Activated CD4-positive, alpha-beta memory T cell treated with anti-CD3 and anti-CD28 coated beads for 36 hours (primary cell): ENCODE results near the gene LRMDA. TPM values are rescaled to one million over a fixed set of nuclear protein-coding genes. Genes with fewer than 3 reads are reported as not detected.

ENCODE experiments used
- CTCF ChIA-PET: fragments of 350-600 bp; sonication (Branson Sonifier 250); formaldehyde crosslinking; loops from one replicate; lab custom pipeline; 2021; ENCODE audit warnings: antibody characterized with exemption, inconsistent platforms; lab: Charles Lee
- POLR2A ChIA-PET: fragments of 350-600 bp; sonication (Branson Sonifier 250); formaldehyde crosslinking; loops from one replicate; lab custom pipeline; 2021; ENCODE audit warnings: antibody characterized with exemption; lab: Charles Lee
- DNase-seq: peaks from one replicate; pipeline ENCODE4 v3.0.0-alpha.2; 2020
- H3K27ac Mint-ChIP-seq: one replicate; pipeline ENCODE4 v1.8.0; 2021; ENCODE audit warnings: mixed read lengths
- H3K27me3 Mint-ChIP-seq: one replicate; pipeline ENCODE4 v1.8.0; 2021; ENCODE audit warnings: mixed read lengths
- H3K36me3 Mint-ChIP-seq: one replicate; pipeline ENCODE4 v1.8.0; 2021; ENCODE audit warnings: mixed read lengths
- H3K4me1 Mint-ChIP-seq: one replicate; pipeline ENCODE4 v1.8.0; 2021; ENCODE audit warnings: low read depth, mixed read lengths
- H3K4me3 Mint-ChIP-seq: one replicate; pipeline ENCODE4 v1.8.0; 2021; ENCODE audit warnings: mild to moderate bottlenecking, mixed read lengths
- H3K9me3 Mint-ChIP-seq: one replicate; pipeline ENCODE4 v1.8.0; 2021; ENCODE audit warnings: mixed read lengths
- intact Hi-C: fragments of 100-400 bp; cut with micrococcal nuclease; formaldehyde crosslinking; loops from one replicate; pipeline ENCODE4 v1.15.1; 2023
- total RNA-seq, 2 experiments: library from RNA; stranded (reverse); gene quantifications; one replicate each; pipeline ENCODE4 v1.2.3, GENCODE V29; 2021

LRMDA gene
- total RNA-seq, 2 experiments from 2014 or later = not detected

- Mint-ChIP-seq H3K4me3 (no peak overlapping the region), H3K36me3 (no peaks in the 10 kb centered on the region), H3K9me3 (no peaks in the 10 kb centered on the region), H3K27me3 (no peaks in the 10 kb centered on the region), H3K4me1 (no peaks in the 10 kb centered on the region), H3K27ac (no peak overlapping the region)
- ChIA-PET CTCF (no interaction called here), POLR2A (no interaction called here)
- DNase-seq = no peak
- intact Hi-C loops = no loop called here
These were observed 777.7 kb downstream of the LRMDA start for GRCh38 chr10:76209135-76209534.

- Mint-ChIP-seq H3K4me3 (no peak overlapping the region), H3K27me3 (no peaks in the 10 kb centered on the region), H3K27ac (no peak overlapping the region), H3K36me3 (no peaks in the 10 kb centered on the region), H3K9me3 (no peaks in the 10 kb centered on the region), H3K4me1 (no peaks in the 10 kb centered on the region)
- intact Hi-C loops = no loop called here
- DNase-seq = no peak
- ChIA-PET POLR2A (no interaction called here), CTCF (no interaction called here)
These were observed 778.8 kb downstream of the LRMDA start for GRCh38 chr10:76210211-76210610.

- POLR2A ChIA-PET = no interaction called here
- H3K27ac Mint-ChIP-seq = no peak overlapping the region
- intact Hi-C loops = no loop called here
These were observed 780.3 kb downstream of the LRMDA start for GRCh38 chr10:76211691-76212090.

GRCh38 chr10:76213876-76214275 is 782.5 kb downstream of the LRMDA start:
- ChIA-PET POLR2A (no interaction called here), CTCF (no interaction called here)
- no peaks in the 10 kb centered on the region for H3K27me3 Mint-ChIP-seq
- H3K4me1 Mint-ChIP-seq = no peaks in the 10 kb centered on the region
- peaks cover 5% of the 10 kb centered on the region for H3K9me3 Mint-ChIP-seq
- intact Hi-C loops = no loop called here
- H3K27ac Mint-ChIP-seq = no peak overlapping the region
- no peak overlapping the region for H3K4me3 Mint-ChIP-seq
- no peaks in the 10 kb centered on the region for H3K36me3 Mint-ChIP-seq
- no peak for DNase-seq

More at GRCh38 chr10:76211691-76212090, 780.3 kb downstream of the LRMDA start:
- Mint-ChIP-seq H3K9me3 (peaks cover 3% of the 10 kb centered on the region), H3K36me3 (no peaks in the 10 kb centered on the region), H3K4me3 (no peak overlapping the region), H3K27me3 (no peaks in the 10 kb centered on the region), H3K4me1 (no peaks in the 10 kb centered on the region)
- CTCF ChIA-PET = no interaction called here
- DNase-seq = no peak

DNA sequence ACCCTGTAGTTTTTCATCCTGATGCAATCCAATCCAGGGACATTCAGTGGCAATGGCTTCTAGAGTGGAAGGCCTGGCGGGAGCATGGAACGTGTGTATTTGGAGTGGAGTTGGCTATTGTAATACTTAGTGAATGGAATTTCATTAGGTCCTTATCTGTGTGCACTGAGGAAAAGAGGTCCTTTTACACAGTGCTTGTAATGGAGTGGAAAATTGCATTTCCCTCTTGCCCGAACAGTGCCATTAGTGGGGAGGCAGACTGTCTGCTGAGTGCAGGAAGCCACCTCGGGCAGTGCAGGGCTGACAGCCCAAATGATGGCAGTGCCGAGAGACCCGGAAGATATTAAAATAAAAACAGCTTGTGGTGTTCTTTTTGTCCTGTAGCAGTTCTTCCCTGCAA is 786.6 kb downstream of the LRMDA start:
- DNase-seq = no peak
- intact Hi-C loops = no loop called here
- no peaks in the 10 kb centered on the region for H3K36me3 Mint-ChIP-seq
- H3K9me3 Mint-ChIP-seq = peaks cover 7% of the 10 kb centered on the region
- no peaks in the 10 kb centered on the region for H3K27me3 Mint-ChIP-seq
- ChIA-PET CTCF (no interaction called here), POLR2A (no interaction called here)
- no peaks in the 10 kb centered on the region for H3K4me1 Mint-ChIP-seq
- no peak overlapping the region for H3K27ac Mint-ChIP-seq
- H3K4me3 Mint-ChIP-seq = no peak overlapping the region

GRCh38 chr10:76229341-76229740 is 797.9 kb downstream of the LRMDA start:
- no peaks in the 10 kb centered on the region for H3K4me1 Mint-ChIP-seq
- POLR2A ChIA-PET = no interaction called here

DNA sequence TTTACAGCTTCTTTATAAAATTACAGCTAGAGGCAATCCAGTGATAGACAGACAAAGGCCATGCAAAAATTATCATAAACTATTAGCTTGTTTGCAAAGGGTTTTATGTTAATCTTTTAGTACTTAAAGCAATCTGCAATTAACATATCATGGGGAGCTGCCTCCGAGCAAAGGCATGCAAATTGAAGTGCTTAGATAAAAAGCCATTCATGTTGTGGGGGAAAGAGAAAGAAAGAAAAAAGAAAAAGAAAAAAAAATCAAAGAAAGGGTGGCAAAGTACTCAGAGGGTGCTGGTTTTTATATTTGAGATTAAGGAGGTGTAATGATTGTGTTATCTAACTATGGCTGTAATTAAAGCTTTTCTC is 799.5 kb downstream of the LRMDA start:
- Mint-ChIP-seq H3K9me3 (no peaks in the 10 kb centered on the region), H3K36me3 (no peaks in the 10 kb centered on the region), H3K27ac (no peak overlapping the region), H3K4me1 (no peaks in the 10 kb centered on the region), H3K4me3 (no peak overlapping the region), H3K27me3 (no peaks in the 10 kb centered on the region)
- ChIA-PET CTCF (no interaction called here), POLR2A (no interaction called here)
- DNase-seq = no peak
- intact Hi-C loops = no loop called here

More at GRCh38 chr10:76229341-76229740, 797.9 kb downstream of the LRMDA start:
- H3K27me3 Mint-ChIP-seq = no peaks in the 10 kb centered on the region
- H3K9me3 Mint-ChIP-seq = no peaks in the 10 kb centered on the region
- no peaks in the 10 kb centered on the region for H3K36me3 Mint-ChIP-seq
- intact Hi-C loops = no loop called here
- no peak for DNase-seq
- CTCF ChIA-PET = no interaction called here
- no peak overlapping the region for H3K27ac Mint-ChIP-seq
- H3K4me3 Mint-ChIP-seq = no peak overlapping the region

- Mint-ChIP-seq H3K27me3 (no peaks in the 10 kb centered on the region), H3K4me3 (no peak overlapping the region), H3K36me3 (no peaks in the 10 kb centered on the region), H3K27ac (no peak overlapping the region), H3K9me3 (no peaks in the 10 kb centered on the region), H3K4me1 (no peaks in the 10 kb centered on the region)
- POLR2A ChIA-PET = no interaction called here
- no peak for DNase-seq
- CTCF ChIA-PET = no interaction called here
- intact Hi-C loops = no loop called here
These were observed 800.0 kb downstream of the LRMDA start for GRCh38 chr10:76231286-76231934.

DNA sequence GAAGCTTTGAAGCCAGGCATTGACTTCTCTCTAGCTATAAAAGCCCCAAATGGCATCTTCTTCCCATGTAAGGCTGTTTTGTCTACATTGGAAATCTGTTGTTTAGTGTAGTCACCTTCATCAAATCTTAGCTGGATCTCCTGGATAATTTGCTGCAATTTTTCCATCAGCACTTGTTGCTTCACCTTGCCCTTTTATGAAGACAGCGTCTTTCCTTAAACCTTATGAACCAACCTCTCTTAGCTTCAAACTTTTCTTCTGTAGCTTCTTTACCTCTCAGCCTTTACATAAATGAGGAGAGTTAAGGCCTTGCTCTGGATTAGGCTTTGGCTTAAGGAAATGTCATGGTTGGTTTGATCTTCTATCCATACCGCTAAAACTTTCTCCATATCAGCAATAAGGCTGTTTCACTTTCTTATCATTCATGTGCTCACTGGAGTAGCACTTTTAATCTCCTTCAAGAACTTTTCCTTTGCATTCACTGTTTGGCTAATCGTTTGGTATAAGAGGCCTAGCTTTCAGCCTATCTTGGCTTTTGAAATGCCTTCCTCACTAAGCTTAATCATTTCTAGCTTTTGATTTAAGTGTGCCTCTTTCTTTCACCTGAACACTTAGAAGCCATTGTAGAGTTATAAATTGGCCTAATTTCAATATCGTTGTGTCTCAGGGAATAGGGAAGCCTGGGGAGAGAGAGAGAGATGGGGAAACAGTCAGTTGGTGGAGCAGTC is 803.2 kb downstream of the LRMDA start:
- no peaks in the 10 kb centered on the region for H3K27me3 Mint-ChIP-seq
- POLR2A ChIA-PET = no interaction called here

DNA sequence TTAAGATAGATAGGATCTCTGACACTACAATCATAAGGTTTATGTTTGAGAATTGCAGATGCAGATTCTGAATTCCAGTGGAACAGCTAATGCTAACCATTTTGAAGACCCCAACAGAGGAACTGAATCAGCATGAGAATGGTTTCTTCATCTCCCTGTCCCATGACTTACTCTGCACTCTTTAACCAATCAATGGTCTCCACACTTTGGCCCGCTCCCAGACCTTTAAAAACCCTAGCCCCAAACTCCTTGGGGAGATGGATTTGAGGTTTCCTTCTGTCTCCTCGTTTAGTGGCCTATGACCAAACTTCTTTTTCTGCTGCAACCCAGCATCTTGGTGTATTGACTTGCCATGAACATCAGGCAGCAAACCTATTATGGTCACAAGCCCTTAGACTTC is 804.9 kb downstream of the LRMDA start:
- POLR2A ChIA-PET = no interaction called here
- intact Hi-C loops = no loop called here
- DNase-seq = no peak
- Mint-ChIP-seq H3K36me3 (no peaks in the 10 kb centered on the region), H3K4me3 (no peak overlapping the region), H3K9me3 (no peaks in the 10 kb centered on the region), H3K27me3 (no peaks in the 10 kb centered on the region), H3K27ac (no peak overlapping the region), H3K4me1 (no peaks in the 10 kb centered on the region)
- CTCF ChIA-PET = no interaction called here

More for the DNA sequence above, 803.2 kb downstream of the LRMDA start:
- Mint-ChIP-seq H3K27ac (no peak overlapping the region), H3K9me3 (no peaks in the 10 kb centered on the region), H3K4me3 (no peak overlapping the region), H3K4me1 (no peaks in the 10 kb centered on the region), H3K36me3 (no peaks in the 10 kb centered on the region)
- CTCF ChIA-PET = no interaction called here
- intact Hi-C loops = no loop called here
- DNase-seq = no peak

DNA sequence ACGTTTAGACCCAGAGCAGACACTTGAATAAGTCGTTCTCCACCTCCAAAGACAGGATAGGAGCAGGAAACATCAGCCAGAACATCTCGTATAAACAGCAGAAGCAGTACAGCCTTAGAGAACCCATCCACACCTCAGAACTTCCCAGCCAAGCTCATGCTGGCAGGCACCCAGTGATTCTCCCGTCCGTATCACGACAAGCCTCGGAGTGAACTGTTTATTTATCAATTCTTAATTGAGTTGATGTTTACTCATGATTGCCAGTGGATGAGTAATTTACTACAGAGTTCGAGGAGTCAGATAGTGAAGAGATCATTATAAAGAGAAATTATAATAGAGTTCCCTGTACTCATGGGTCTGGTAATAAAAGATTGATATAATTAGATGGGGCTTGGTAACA is 811.5 kb downstream of the LRMDA start:
- DNase-seq = no peak
- ChIA-PET CTCF (interaction anchor here (0.7 kb wide), 1 partner anchor 114 kb away, joined by 4 read pairs; no protein-coding TSS in a partner anchor), POLR2A (no interaction called here)
- Mint-ChIP-seq H3K27me3 (no peaks in the 10 kb centered on the region), H3K4me1 (no peaks in the 10 kb centered on the region), H3K27ac (no peak overlapping the region), H3K9me3 (no peaks in the 10 kb centered on the region), H3K4me3 (no peak overlapping the region), H3K36me3 (no peaks in the 10 kb centered on the region)
- intact Hi-C loops = no loop called here

DNA sequence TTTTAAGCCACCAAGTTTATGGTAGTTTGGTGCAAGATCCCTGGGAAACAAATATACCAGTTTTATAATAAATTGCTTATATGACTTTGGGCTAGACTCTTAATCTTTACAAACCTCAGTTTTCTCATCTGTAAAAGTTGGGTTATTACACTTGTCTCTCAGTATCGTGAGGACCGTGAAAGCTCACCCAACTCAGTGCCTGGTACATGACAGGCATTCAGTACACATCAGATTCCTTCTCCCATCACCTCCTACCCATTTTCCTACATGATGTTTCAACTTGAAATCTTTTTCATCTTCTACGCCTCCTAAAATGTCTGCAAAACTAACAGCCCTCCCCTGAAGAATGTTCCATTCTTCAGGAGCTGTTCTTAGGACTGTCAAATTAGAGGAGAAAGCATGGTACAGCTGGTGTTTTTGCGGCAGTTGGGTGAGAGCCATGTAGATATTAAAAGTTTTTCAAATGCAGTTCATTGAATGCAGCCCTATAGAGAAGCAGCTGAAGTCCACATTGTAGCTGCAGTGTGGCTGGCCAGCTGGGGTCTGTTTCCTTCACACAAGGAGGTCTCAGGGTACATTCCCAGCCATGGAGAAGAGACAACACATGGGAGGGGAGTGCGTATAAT is 812.8 kb downstream of the LRMDA start:
- Mint-ChIP-seq H3K27me3 (no peaks in the 10 kb centered on the region), H3K4me1 (no peaks in the 10 kb centered on the region), H3K9me3 (no peaks in the 10 kb centered on the region), H3K27ac (no peak overlapping the region), H3K36me3 (no peaks in the 10 kb centered on the region), H3K4me3 (no peak overlapping the region)
- intact Hi-C loops = no loop called here
- no peak for DNase-seq
- POLR2A ChIA-PET = no interaction called here
- CTCF ChIA-PET = no interaction called here
